Measurements from ENCODE around the gene LRRN4.

- no peak for TF ChIP-seq ZNF444 (CRISPR knock-in tag; IDR thresholded peaks at IDR 0.05)
- TF ChIP-seq VEZF1 (CRISPR knock-in tag; IDR thresholded peaks at IDR 0.05), result no peak
- no peak for TF ChIP-seq SMAD3 (CRISPR knock-in tag; conservative IDR thresholded peaks at IDR 0.05)
Measured at GRCh38 chr20:6094565-6094964, 40.7 kb upstream of the LRRN4 start.
